NCI-H82 (cell line): Measurements from ENCODE around the gene KL.

Experiments
- DNase-seq: peaks from one replicate; lab custom pipeline; 2025; lab: John Stamatoyannopoulos, UW

The KL gene

DNA sequence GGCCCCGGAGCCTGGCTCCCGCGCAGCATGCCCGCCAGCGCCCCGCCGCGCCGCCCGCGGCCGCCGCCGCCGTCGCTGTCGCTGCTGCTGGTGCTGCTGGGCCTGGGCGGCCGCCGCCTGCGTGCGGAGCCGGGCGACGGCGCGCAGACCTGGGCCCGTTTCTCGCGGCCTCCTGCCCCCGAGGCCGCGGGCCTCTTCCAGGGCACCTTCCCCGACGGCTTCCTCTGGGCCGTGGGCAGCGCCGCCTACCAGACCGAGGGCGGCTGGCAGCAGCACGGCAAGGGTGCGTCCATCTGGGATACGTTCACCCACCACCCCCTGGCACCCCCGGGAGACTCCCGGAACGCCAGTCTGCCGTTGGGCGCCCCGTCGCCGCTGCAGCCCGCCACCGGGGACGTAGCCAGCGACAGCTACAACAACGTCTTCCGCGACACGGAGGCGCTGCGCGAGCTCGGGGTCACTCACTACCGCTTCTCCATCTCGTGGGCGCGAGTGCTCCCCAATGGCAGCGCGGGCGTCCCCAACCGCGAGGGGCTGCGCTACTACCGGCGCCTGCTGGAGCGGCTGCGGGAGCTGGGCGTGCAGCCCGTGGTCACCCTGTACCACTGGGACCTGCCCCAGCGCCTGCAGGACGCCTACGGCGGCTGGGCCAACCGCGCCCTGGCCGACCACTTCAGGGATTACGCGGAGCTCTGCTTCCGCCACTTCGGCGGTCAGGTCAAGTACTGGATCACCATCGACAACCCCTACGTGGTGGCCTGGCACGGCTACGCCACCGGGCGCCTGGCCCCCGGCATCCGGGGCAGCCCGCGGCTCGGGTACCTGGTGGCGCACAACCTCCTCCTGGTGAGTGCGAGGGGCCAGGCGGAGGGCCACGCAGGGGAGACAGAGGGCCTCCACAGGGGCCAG lies at the start of gene KL:
Gene KL, plus strand, starts transcription at position 10 of the 909 bp plus-strand sequence. Its CDS starts 18 bp downstream, at position 28.
- no peak for DNase-seq

DNA sequence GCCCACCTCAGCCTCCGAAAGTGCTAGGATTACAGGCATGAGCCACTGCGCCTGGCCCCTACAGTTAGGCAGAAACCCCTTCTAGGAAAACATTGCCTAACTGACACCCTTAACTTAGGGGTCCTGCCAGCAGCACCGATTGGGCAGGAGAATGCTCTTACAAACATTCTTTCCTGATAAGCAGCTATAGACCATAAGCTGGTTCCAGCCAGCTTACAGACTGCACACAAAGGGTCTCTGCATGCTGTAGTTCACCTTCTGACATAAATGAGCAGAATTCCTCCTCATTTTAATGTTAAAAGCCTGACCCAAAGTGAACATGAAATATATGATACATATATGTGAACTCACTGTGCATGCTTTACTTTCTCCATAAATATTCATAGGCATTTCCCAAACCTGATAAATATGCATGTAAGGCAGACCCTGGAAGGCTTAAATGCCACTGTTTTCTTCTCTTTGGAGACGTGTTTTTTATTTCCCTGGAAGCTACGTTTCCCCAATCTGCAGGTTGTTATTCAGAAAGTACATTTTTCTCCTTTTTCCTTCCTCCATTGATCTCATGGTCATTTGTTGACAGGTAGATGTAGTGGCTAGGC lies 48.5 kb upstream of the KL start:
- DNase-seq = no peak

DNA sequence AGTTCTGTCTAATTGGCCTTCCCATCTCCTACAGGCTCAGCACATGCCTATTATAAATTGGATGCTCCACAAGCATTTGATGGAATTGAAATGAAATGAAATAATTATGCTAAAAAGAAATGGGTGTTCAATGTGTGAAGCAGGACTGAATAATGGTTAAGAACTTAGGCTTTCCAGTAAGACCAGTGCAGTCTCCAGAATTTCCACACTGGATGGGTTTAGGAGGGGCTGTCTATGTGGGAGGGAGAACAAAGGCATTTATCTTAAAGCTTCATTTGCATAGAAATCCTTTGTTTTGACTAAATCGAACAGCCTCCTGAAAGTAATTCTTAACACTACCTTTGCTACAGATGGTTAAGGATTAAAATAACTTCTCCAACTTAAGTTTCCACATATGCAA lies 47.9 kb upstream of the KL start:
- no peak for DNase-seq

DNA sequence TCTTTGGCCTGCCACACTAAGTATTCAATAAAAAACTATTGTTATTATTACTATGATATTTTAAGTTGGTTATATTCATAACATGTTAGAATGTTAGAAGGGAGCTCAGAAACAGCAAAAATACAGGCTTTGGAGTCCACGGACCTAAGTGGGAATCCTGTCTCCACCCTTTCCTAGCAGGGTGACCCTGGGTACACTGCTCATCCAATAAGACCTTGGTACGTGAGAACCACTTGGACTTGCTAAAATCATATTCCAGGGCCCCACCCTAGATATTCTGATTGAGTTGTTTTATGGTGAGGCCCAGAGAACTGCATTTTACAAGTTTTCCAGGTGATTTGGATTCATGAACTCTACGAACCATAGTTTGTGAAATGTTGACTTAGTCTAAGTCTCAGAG lies 47.4 kb upstream of the KL start:
- DNase-seq = no peak

DNA sequence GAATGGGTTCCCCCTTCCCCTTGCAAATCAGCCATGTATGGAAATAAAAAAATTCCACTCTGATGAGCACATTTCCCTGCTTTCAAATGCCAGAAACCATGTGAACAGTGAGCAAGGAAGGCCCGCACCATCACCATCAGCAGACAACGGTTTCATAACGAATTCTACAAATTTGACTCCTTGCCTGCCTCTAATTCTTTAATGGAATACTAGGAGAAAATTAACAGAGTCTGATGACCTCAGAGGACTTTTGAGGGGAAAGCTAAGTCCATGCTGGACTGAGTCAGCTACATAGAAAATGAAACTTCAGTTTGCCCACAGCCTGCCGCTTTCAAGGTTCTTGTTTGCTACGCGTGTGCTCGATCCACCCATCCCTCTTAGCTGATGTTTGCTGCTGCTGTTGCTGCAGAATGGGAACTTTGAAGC lies 46.7 kb upstream of the KL start:
- DNase-seq = no peak

DNA sequence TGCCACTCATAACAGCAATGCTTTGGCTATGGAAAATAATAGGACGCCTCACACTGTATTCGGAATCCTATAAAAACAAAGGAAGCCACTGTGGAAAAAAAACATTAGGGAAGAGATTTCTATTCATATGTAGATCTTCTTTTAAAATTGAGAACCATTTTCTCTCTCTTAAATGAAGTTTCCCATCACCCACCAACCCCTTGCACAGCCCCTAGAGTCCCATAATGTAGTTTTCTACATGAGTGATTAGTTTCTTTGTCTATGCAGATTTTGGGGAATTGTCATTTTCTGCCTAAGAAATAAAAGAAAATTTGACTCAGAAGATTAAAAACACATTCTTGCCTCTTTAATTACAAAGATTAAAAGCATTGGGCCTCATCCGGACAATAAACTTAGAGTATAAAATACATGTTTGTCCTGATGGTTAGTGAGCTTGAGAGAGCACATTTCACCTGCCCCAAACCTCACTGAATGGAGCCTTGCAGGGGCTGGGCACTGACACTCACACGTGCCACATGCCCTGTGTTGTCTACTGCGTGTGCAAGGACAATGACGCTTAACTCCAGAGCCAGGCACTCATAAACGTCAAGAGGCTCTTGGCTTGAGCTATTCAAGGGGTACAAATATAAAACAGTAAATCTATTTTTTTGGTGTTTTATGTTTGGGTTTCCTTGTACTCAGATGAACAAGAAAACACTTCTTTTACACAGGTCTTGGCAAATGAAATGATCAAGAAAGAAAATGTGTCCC lies 40.0 kb upstream of the KL start:
- no peak for DNase-seq

DNA sequence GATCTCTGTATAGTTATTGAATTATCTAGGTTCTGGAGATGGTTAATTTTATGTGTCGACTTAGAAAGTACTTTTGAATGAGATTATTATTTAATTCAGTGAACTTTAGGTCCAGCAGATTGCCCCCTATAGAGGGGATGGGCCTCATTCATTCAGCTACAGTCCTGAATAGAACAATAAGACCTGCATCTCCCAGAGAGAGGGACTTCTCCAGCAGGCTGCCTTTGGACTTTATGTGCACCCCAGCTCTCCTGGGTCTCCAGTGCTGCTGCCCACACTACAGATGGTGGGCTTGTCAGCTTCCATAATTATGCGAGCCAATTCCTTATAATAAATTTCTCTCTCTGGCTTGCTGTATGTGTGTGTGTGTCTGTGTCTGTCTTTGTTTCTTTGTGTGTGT lies 39.3 kb upstream of the KL start:
- no peak for DNase-seq

DNA sequence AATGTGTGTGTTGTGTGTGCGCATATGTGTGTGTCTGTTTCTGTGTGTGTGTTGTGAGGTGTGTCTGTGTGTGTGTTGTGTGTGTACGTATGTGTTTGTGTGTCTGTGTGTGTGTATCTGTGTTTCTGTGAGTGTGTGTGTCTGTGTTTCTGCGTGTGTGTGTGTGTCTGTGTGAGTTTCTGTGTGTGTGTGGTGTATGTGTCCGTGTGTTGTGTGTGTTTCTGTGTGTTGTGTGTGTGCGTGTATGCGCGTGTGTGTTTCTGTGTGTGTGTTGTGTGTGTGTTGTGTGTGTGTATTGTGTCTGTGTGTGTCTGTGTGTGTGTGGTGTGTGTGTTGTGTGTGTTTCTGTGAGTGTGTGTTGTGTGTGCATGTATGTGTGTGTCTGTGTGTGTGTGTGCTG lies 38.9 kb upstream of the KL start:
- no peak for DNase-seq

DNA sequence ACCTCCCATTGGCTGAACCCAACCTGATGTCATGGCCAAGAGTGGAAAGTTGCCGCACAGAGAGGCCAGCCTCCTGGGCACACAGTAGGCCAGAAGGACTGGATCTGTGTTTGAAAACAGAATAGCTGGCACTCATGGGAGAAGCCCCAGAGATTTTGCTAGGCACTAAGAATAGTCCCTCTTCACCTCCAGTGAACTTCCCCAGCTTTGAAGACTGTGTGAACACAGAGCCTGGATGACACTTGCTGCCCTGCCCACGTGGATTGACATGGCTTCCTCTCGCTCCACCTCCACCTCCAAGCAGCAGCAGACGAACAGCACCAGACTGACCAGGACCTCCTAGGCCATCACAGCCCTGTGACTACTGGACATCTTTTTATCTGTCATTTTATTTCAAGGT lies 37.9 kb upstream of the KL start:
- DNase-seq = no peak

DNA sequence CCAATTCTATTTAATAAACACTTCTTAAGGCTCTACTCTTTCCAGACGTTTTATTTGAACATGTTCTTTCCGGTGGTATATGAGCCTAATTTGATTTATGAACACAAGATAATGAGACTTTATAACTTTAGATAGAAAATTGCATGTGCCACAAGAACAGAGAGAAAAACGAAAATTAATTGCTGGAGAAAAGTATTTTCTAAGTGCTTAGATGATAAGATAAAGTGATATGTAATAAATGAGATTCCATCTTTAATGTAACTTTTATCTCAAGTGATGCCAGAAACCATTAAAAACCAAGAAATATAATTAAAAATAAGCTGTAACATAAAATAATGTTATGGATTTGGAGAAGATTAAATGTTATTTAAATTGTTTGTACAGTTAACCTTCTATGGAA lies 33.2 kb upstream of the KL start:
- DNase-seq = no peak

DNA sequence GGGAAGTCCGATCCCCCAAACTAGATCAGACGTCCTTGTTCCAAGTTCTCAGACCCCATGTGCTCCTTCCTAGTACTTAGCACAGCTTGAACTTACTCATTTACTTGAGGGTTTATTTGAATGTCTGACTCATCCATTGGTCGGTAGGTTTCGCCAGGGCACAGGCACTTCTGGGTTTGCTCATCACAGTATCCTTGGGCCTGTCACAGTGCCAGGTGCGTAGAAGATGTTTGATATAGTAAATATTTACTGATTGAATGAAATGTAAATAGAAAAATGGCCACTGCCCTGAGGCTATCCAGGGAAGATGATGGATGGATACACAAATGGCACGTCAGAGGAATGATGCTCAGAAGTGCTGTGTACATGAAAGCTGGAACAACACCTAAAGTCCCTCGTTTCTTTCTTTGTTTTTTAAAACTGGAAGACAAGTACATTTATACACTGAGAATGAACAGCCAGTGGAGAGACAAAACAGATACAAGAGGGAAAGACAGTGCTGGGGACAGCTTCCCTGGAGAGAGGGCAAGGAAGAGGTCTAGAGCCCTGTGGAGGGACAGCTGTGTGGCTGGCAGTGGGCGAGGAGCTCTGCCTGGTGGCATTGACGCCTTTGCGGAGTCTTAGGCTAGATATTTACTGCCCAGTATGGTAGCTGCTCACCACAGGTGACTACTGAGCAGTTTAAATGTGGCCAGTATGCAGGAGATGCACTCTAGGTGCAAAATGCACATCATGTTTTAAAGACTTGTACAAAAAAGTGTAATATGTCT lies 31.2 kb upstream of the KL start:
- no peak for DNase-seq

DNA sequence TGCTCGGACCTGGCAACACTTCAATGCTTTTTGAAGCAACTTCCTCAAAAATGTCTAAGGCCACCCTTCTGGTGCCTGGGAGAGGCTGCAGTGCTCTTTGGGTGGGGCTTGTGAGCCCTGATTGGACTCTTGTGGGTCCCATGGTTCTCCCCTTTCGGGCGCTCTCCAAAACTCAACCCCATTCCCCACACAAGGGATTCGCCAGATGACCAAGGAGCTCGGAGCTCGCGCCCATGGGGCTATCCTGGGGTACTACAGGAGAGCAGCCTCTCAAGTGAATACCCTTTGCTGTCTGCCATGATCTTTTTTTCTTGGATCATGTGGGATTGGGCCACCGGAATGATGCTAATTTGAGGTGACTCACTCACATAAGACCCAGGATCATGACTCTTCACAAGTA lies 29.7 kb upstream of the KL start:
- DNase-seq = no peak

DNA sequence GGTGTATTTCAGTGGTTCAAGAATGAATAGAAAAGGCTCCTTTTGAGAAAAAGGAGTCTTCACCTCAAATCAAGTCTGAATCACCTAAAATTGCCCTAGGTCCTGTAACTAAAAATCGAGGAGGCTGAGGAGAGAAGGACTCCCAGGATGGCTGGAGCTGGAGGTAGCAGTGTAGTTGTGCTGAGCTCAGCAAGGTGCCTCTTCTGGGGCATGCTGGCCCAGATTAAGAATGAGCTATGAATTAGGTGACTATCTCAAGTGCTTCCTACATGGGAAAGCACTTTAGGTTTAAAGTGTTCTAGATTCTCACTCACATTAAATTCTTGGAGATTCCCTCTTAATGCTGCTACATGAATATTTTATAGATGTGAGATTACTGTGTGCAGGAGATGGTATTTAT lies 28.8 kb upstream of the KL start:
- no peak for DNase-seq

DNA sequence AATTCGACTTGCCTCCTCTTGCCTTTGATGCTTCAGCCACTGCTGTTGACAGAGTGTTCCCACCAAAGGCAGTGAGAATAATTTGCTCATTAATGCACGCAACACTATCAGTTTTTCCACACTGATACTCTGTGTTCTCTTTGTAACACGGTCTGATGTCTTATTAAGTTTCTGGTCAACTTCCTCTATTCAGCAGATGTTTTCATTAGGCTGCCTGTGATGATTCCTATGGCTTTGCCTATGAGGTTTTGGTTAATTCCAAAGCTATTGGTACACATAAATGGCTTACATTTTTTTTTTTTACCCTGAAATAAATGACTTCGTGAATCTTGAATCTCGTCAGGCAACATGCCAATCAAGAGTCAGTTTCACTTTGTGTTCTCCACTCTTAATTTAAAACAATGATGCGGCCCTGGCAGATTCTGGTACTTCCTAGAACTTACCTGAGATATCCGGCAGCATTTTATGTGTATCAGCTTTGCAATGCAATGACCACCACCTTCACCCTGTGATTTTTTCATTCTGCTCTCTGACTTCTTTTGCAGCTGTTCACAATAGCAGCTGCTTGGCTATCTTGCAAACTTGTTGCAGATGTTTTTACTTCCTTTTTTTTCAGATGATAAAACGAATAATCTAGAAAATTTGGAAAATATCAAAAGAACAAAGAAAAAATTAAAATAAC lies 27.5 kb upstream of the KL start:
- no peak for DNase-seq

DNA sequence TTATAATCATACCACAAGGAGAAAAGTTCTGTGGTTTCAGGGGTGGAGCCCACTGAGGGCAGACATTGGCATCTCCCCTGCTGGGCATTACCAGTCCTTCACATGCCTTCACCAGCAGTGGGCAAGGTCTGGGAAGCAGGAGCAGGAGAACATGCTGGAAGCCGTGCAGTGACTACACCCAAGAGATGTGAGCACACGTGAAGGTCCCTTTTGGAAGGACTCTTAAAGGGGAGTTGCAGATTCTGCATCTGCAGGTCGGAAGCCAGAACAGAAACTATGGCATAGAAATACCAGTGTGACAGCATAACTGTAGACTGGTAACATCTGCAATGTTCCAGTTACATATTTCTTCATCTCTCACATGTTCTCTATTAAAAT lies 26.9 kb upstream of the KL start:
- no peak for DNase-seq

DNA sequence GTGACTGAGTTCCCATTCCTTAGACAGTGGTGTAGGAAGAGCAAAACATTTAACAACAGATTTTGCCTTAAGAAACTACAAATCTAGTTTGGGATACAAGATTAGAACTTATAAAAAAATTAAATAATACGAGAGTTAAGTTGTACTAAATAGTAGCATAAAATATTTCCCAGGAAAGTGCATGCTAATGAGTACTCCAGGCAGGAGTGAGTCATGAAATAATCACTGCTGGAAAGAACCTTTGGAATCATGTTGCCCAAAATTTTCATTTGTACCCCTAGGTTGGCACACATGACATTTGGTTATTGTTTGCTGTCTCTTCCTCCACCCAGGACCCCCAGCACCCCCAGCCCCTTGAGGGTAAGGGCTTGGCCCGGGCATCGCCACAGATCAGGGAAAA lies 26.3 kb upstream of the KL start:
- no peak for DNase-seq

DNA sequence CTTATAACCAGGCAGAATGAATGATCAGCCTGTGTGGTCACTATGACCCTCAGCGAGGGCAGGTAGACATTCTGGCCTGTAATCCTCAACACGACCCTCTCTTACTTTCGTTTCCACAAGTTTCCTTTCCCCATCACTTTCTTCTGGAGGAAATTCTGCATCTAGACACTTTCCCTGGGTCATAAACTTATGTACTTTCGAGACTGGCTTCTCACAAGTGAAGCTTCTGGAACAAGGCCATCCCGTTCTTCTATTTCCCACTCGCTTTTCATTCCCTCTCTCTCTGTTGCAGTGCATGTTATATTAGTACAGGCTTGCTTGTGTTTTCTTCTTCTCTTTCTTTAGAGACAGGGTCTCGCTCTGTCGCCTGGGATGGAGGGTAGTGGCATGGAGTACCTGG lies 23.1 kb upstream of the KL start:
- DNase-seq = no peak

DNA sequence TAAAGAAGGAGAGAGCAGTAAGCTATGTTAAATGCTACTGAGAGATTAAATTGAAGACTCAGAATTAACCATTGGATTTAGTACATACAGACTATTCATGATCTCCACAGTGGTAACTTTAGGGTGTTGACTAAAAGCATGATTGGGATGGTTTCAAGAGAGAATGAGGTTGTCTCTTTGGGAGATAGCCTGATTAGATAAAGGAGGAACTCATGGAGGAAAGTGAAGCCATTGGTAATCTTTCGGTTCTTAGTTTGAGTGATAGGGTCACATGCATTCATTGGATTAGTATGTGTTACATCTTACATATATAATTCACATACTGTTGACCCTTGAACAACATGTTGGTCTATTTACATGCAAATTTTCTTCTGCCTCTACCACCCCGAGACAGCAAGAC lies 18.8 kb upstream of the KL start:
- DNase-seq = no peak

DNA sequence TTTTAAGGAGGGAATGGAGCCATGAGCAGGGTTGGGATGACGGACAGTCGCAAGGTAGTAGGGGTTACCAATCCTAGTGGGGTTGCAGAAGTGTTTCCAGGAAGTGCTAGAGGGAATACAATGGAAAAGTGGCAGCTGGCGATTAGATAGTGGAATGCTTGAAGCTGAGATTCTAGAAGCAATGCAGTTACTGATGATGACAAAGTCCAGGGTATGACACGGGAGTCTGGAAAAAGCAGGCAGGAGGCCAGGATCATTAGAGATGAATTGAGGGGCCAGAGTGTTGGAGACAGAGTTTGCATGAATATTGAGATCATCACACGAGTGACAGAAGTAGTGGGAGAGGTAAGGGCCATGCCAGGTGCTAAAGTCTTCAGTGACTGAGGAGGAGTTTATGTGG lies 17.3 kb upstream of the KL start:
- DNase-seq = no peak

DNA sequence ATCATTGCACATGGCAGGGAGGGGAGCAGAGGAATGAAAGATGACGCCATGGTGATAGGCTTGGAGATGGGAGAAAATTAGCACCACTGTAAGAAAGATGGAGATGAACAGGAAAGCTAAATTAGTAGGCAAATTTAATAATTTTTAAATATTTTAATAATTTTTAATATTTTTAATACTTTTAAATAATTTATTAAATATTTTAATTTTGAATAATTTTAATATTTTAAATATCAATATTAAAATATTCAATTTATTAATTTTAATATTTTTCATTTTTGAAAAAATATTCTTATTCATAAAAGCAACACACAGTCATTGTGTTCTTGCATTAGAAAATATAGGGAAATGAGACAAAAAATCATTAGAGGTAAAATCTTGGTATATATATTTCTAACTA lies 15.9 kb upstream of the KL start:
- no peak for DNase-seq

DNA sequence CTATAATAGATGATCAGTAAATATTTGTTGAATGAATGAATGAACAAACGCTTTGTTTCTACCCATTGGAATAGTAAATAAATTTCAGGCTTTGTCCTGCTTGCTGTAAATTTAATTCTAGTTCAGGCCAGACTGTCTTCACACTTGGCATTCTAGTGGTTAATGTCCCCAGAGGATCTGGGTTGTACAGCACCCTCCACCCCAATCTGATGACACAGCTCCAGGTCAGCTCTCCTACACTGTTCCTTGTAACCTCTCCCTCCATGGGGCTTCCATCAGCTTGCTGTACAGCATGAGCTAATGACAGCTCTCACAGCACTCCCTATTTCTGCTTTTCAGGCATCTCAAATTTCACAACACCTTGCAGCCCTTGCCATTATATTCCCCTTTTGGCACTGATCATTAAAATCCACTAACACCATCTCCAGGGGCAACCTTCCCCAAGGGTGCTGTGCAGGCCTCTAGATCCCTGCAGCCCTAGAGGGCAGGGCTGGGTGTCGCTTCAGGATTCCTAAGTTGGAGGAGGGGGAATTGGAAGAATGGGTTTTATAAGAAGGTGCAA lies 12.7 kb upstream of the KL start:
- DNase-seq = no peak
